ENCODE data around the gene KLHL3. TPM values are rescaled to one million over a fixed set of nuclear protein-coding genes. Genes with fewer than 3 reads are reported as not detected.

The KLHL3 gene
- total RNA-seq, 6 experiments from 2014 or later, result 1.9 to 8.5 (median 3.3) TPM

GRCh38 chr5:137641148-137641547 is 94.7 kb downstream of the KLHL3 start:
- no peak for DNase-seq
- Histone ChIP-seq H3K36me3 (peaks cover 0 to 3% (median 0%) of the 10 kb centered on the region in 4 donors), H3K9me3 (no peaks in the 10 kb centered on the region), H3K4me1 (no peaks in the 10 kb centered on the region), H3K27me3 (no peaks in the 10 kb centered on the region), H3K4me3 (no peak overlapping the region), H3K27ac (no peak overlapping the region)
- peak in 1 of 4 donors; percentile 32 for ATAC-seq
- intact Hi-C loops (cut with DNase I), result no loop called here
- TF ChIP-seq POLR2A (IDR thresholded peaks at IDR 0.05) (no peak), CTCF (IDR thresholded peaks at IDR 0.05) (no peak)
- WGBS (ENCODE audit: insufficient coverage, low coverage, low lambda C conversion rate, missing lambda C conversion rate), result 100% methylated on average over 1 of the region's 1 CpG

DNA sequence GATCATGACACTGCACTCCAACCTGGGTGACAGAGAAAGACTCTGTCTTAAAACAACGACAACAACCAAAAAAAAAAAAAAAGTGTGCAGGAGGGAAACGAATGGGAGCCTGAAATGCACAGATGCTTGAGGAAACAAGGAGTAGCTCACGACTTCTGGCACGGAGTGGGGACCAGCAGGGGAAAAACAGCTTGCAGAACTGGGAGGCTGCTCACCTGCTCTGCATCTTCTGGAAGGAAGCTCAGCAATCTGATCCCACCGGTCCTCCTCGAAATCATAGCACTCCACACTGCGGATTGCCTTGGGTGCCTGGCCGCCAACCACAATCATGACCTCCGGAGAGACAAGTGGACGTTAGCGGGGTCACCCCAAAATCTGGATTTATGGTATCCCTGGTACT is 96.2 kb downstream of the KLHL3 start:
- Histone ChIP-seq H3K9me3 (no peaks in the 10 kb centered on the region), H3K4me1 (no peaks in the 10 kb centered on the region), H3K27me3 (no peaks in the 10 kb centered on the region), H3K27ac (no peak overlapping the region), H3K36me3 (peaks cover 0 to 3% (median 0%) of the 10 kb centered on the region in 4 donors), H3K4me3 (no peak overlapping the region)
- TF ChIP-seq CTCF (IDR thresholded peaks at IDR 0.05) (no peak), POLR2A (IDR thresholded peaks at IDR 0.05) (no peak)
- DNase-seq (no peak), ATAC-seq (no peak)
- WGBS (ENCODE audit: insufficient coverage, low coverage, low lambda C conversion rate, missing lambda C conversion rate), result 80% methylated on average over 3 of the region's 11 CpGs
- intact Hi-C loops (cut with DNase I), result no loop called here

- ATAC-seq (no peak), DNase-seq (no peak)
- intact Hi-C loops (cut with DNase I), result no loop called here
- H3K9me3 ChIP-seq, result no peaks in the 10 kb centered on the region
- peaks cover 0 to 3% (median 0%) of the 10 kb centered on the region in 4 donors for H3K36me3 ChIP-seq
- H3K4me1 ChIP-seq, result no peaks in the 10 kb centered on the region
- no peak overlapping the region for H3K27ac ChIP-seq
- H3K4me3 ChIP-seq, result no peak overlapping the region
- WGBS (ENCODE audit: insufficient coverage, low coverage, low lambda C conversion rate, missing lambda C conversion rate), result 90% methylated on average over 7 of the region's 13 CpGs
- H3K27me3 ChIP-seq, result no peaks in the 10 kb centered on the region
- TF ChIP-seq CTCF (IDR thresholded peaks at IDR 0.05), result no peak
- no peak for TF ChIP-seq POLR2A (IDR thresholded peaks at IDR 0.05)
Observed at GRCh38 chr5:137638841-137639240, 97.0 kb downstream of the KLHL3 start.

- H3K9me3 ChIP-seq, result no peaks in the 10 kb centered on the region
- peaks cover 0 to 3% (median 0%) of the 10 kb centered on the region in 4 donors for H3K36me3 ChIP-seq
- TF ChIP-seq CTCF (IDR thresholded peaks at IDR 0.05) (no peak), POLR2A (IDR thresholded peaks at IDR 0.05) (no peak)
- 95% methylated on average over 12 of the region's 15 CpGs for WGBS (ENCODE audit: insufficient coverage, low coverage, low lambda C conversion rate, missing lambda C conversion rate)
- H3K4me1 ChIP-seq, result no peaks in the 10 kb centered on the region
- no peak overlapping the region for H3K27ac ChIP-seq
- intact Hi-C loops (cut with DNase I), result no loop called here
- no peaks in the 10 kb centered on the region for H3K27me3 ChIP-seq
- no peak overlapping the region for H3K4me3 ChIP-seq
- no peak for DNase-seq
- ATAC-seq, result no peak
Observed at GRCh38 chr5:137636830-137637714, 98.8 kb downstream of the KLHL3 start.

All from right lobe of liver (tissue), 6 donors.